Measurements from ENCODE around the gene TRIO.

TRIO gene

GRCh38 chr5:14449052-14449661 is 306.0 kb downstream of the TRIO start:
- peak; percentile 93 to 95 for DNase-seq (ENCODE audit: low read depth in 2 of 2)
- TF ChIP-seq CTCF (IDR thresholded peaks at IDR 0.05; ENCODE audit: low read depth, low read length): no peak
- H3K4me3 ChIP-seq (replicated peaks in 1 of 2; ENCODE audit: low read depth in 2 of 2, low read length in 2 of 2): peak overlapping the region in 1 of 2 donors; percentile 22

GRCh38 chr5:14450018-14450524 is 306.9 kb downstream of the TRIO start:
- TF ChIP-seq CTCF (IDR thresholded peaks at IDR 0.05; ENCODE audit: low read depth, low read length): no peak
- H3K4me3 ChIP-seq (replicated peaks in 1 of 2; ENCODE audit: low read depth in 2 of 2, low read length in 2 of 2): no peak overlapping the region
- peak; percentile 96 to 98 for DNase-seq (ENCODE audit: low read depth in 2 of 2)

GRCh38 chr5:14450742-14451141 is 307.6 kb downstream of the TRIO start:
- H3K4me3 ChIP-seq (replicated peaks in 1 of 2; ENCODE audit: low read depth in 2 of 2, low read length in 2 of 2): no peak overlapping the region
- TF ChIP-seq CTCF (IDR thresholded peaks at IDR 0.05; ENCODE audit: low read depth, low read length): no peak
- DNase-seq (ENCODE audit: low read depth in 2 of 2): no peak

- DNase-seq (ENCODE audit: low read depth in 2 of 2): no peak
- H3K4me3 ChIP-seq (replicated peaks in 1 of 2; ENCODE audit: low read depth in 2 of 2, low read length in 2 of 2): no peak overlapping the region
- TF ChIP-seq CTCF (IDR thresholded peaks at IDR 0.05; ENCODE audit: low read depth, low read length): no peak
These were observed 308.7 kb downstream of the TRIO start for GRCh38 chr5:14451871-14452270.

- DNase-seq (ENCODE audit: low read depth in 2 of 2): peak in 1 of 2 donors; percentile 45
- H3K4me3 ChIP-seq (replicated peaks in 1 of 2; ENCODE audit: low read depth in 2 of 2, low read length in 2 of 2): no peak overlapping the region
- TF ChIP-seq CTCF (IDR thresholded peaks at IDR 0.05; ENCODE audit: low read depth, low read length): no peak
These were observed 309.7 kb downstream of the TRIO start for GRCh38 chr5:14452685-14453454.

- H3K4me3 ChIP-seq (replicated peaks in 1 of 2; ENCODE audit: low read depth in 2 of 2, low read length in 2 of 2): no peak overlapping the region
- no peak for DNase-seq (ENCODE audit: low read depth in 2 of 2)
- TF ChIP-seq CTCF (IDR thresholded peaks at IDR 0.05; ENCODE audit: low read depth, low read length): no peak
These were observed 310.3 kb downstream of the TRIO start for GRCh38 chr5:14453481-14453880.

Data from cardiac fibroblast (primary cell).